H9 (cell line): Measurements from ENCODE around the gene MLPH. TPM values are rescaled to one million over a fixed set of nuclear protein-coding genes. Genes with fewer than 3 reads are reported as not detected.
A peak's percentile ranks its signal among the peaks of the same experiment; 100 is the strongest.

Experiments
- DNase-seq: peaks from one replicate; pipeline ENCODE4 v3.0.0-alpha.2; 2017
- H2AFZ ChIP-seq: one replicate; pipeline ENCODE4 v1.6.1; 2013; ENCODE audit warnings: mild to moderate bottlenecking, low read length, control low read depth, moderate library complexity
- H2AK5ac ChIP-seq: 2 replicates; pipeline ENCODE4 v1.6.1; 2013; ENCODE audit warnings: low read length, control low read depth, mixed read lengths; ENCODE audit not compliant: insufficient read length
- H2BK120ac ChIP-seq: one replicate; pipeline ENCODE4 v1.6.1; 2013; ENCODE audit warnings: low read depth, mild to moderate bottlenecking, low read length, control low read depth, inconsistent platforms; ENCODE audit not compliant: poor library complexity, severe bottlenecking
- H2BK12ac ChIP-seq: 2 replicates; pipeline ENCODE4 v1.6.1; 2013; ENCODE audit warnings: low read length, control low read depth, mixed read lengths, low read depth; ENCODE audit not compliant: insufficient read length
- H2BK15ac ChIP-seq: 2 replicates; pipeline ENCODE4 v1.6.1; 2013; ENCODE audit warnings: low read depth, low read length, control low read depth
- H2BK20ac ChIP-seq: one replicate; pipeline ENCODE4 v1.6.1; 2013; ENCODE audit warnings: low read depth, mild to moderate bottlenecking, low read length, control low read depth, inconsistent platforms; ENCODE audit not compliant: poor library complexity, severe bottlenecking
- H2BK5ac ChIP-seq: 2 replicates; pipeline ENCODE4 v1.6.1; 2013; ENCODE audit warnings: low read length, control low read depth, mixed read lengths; ENCODE audit not compliant: insufficient read length
- H3K14ac ChIP-seq: 2 replicates; pipeline ENCODE4 v1.6.1; 2013; ENCODE audit warnings: low read length, control low read depth; ENCODE audit not compliant: insufficient read depth
- H3K18ac ChIP-seq: 2 replicates; pipeline ENCODE4 v1.6.1; 2013; ENCODE audit warnings: low read depth, mild to moderate bottlenecking, mixed read lengths, low read length, control low read depth; ENCODE audit not compliant: insufficient read length
- H3K23ac ChIP-seq: 2 replicates; pipeline ENCODE4 v1.6.1; 2013; ENCODE audit warnings: low read length, control low read depth, mixed read lengths, low read depth; ENCODE audit not compliant: insufficient read length
- H3K23me2 ChIP-seq: 2 replicates; pipeline ENCODE4 v1.6.1; 2013; ENCODE audit warnings: low read depth, mild to moderate bottlenecking, mixed read lengths, low read length, control low read depth; ENCODE audit not compliant: insufficient read length, poor library complexity, severe bottlenecking
- H3K27ac ChIP-seq: 2 replicates; pipeline ENCODE4 v1.5.1; 2013; ENCODE audit warnings: low read length, control low read depth, mixed read lengths, low read depth; ENCODE audit not compliant: insufficient read length
- H3K27me3 ChIP-seq: 2 replicates; pipeline ENCODE4 v1.6.1; 2013; ENCODE audit warnings: low read length, control low read depth, inconsistent platforms; ENCODE audit not compliant: insufficient read depth
- H3K4ac ChIP-seq: 2 replicates; pipeline ENCODE4 v1.6.1; 2013; ENCODE audit warnings: low read depth, mild to moderate bottlenecking, control low read depth, inconsistent platforms, low read length, moderate library complexity
- H3K4me1 ChIP-seq: 2 replicates; pipeline ENCODE4 v1.6.1; 2013; ENCODE audit warnings: low read length, control low read depth, inconsistent platforms; ENCODE audit not compliant: insufficient read depth
- H3K4me2 ChIP-seq: 2 replicates; pipeline ENCODE4 v1.6.1; 2013; ENCODE audit warnings: low read length, control low read depth, mixed read lengths; ENCODE audit not compliant: insufficient read length, insufficient read depth
- H3K56ac ChIP-seq: 2 replicates; pipeline ENCODE4 v1.6.1; 2013; ENCODE audit warnings: low read depth, mild to moderate bottlenecking, mixed read lengths, low read length, control low read depth; ENCODE audit not compliant: insufficient read length
- H3K79me1 ChIP-seq: 2 replicates; pipeline ENCODE4 v1.6.1; 2013; ENCODE audit warnings: low read depth, mild to moderate bottlenecking, moderate library complexity, low read length, control low read depth, inconsistent platforms; ENCODE audit not compliant: insufficient read depth, poor library complexity, severe bottlenecking
- H3K79me2 ChIP-seq: 2 replicates; pipeline ENCODE4 v1.6.1; 2013; ENCODE audit warnings: low read length, control low read depth, inconsistent platforms; ENCODE audit not compliant: insufficient read depth
- H3K9ac ChIP-seq: 2 replicates; pipeline ENCODE4 v1.6.1; 2013; ENCODE audit warnings: low read length, control low read depth, mixed read lengths; ENCODE audit not compliant: insufficient read length; ENCODE audit errors: extremely low read depth
- H3K9me3 ChIP-seq: one replicate; pipeline ENCODE4 v1.6.1; 2013; ENCODE audit warnings: low read depth, low read length, inconsistent platforms; ENCODE audit not compliant: control insufficient read depth
- H3T11ph ChIP-seq: one replicate; pipeline ENCODE4 v1.6.1; 2013; ENCODE audit warnings: mild to moderate bottlenecking, low read length, control low read depth, inconsistent platforms
- H4K20me1 ChIP-seq: one replicate; pipeline ENCODE4 v1.6.1; 2013; ENCODE audit not compliant: control insufficient read depth, insufficient read length, insufficient read depth
- H4K5ac ChIP-seq: 2 replicates; pipeline ENCODE4 v1.6.1; 2013; ENCODE audit warnings: low read depth, mild to moderate bottlenecking, mixed read lengths, low read length, control low read depth; ENCODE audit not compliant: insufficient read length
- H4K8ac ChIP-seq: replicated peaks from 2 replicates; pipeline ENCODE4 v1.6.1; 2013; ENCODE audit warnings: low read length, control low read depth, mixed read lengths, low read depth; ENCODE audit not compliant: insufficient read length
- H4K91ac ChIP-seq: 2 replicates; pipeline ENCODE4 v1.6.1; 2013; ENCODE audit warnings: low read depth, mild to moderate bottlenecking, moderate library complexity, mixed read lengths, low read length, control low read depth; ENCODE audit not compliant: insufficient read length
- H3K27ac Mint-ChIP-seq, 3 experiments: 2 replicates in 2 of 3; 3 replicates in 1 of 3; pipeline ENCODE4 v1.8.0; 2020 to 2021; ENCODE audit warnings: mixed read lengths in 3 of 3, mild to moderate bottlenecking in 1 of 3, moderate library complexity in 1 of 3
- H3K27me3 Mint-ChIP-seq: 2 replicates; pipeline ENCODE4 v1.8.0; 2021; ENCODE audit warnings: low read depth, mild to moderate bottlenecking, moderate library complexity, mixed read lengths
- H3K36me3 Mint-ChIP-seq, 3 experiments: 2 replicates in 2 of 3; 3 replicates in 1 of 3; pipeline ENCODE4 v1.8.0; 2020 to 2021; ENCODE audit warnings: low read depth in 3 of 3, mixed read lengths in 3 of 3; ENCODE audit not compliant: insufficient read depth in 1 of 3
- H3K4me1 Mint-ChIP-seq, 2 experiments: 2 replicates each; pipeline ENCODE4 v1.8.0; 2020; ENCODE audit warnings: mixed read lengths in 2 of 2
- H3K4me3 Mint-ChIP-seq, 2 experiments: 2 replicates in 1 of 2; 3 replicates in 1 of 2; pipeline ENCODE4 v1.8.0; 2020 to 2021; ENCODE audit warnings: mild to moderate bottlenecking in 2 of 2, mixed read lengths in 2 of 2, moderate library complexity in 1 of 2
- H3K9me3 Mint-ChIP-seq, 2 experiments: 2 replicates in 1 of 2; 3 replicates in 1 of 2; pipeline ENCODE4 v1.8.0; 2020; ENCODE audit warnings: mild to moderate bottlenecking in 2 of 2, mixed read lengths in 2 of 2, moderate library complexity in 1 of 2
- WGBS: extraction: QIAGEN DNeasy Blood & Tissue Kit; methylation state at CpG from one replicate; pipeline ENCODE4 v1.1.7; 2013; ENCODE audit warnings: missing lambda C conversion rate, low lambda C conversion rate, mixed read lengths; ENCODE audit not compliant: insufficient read length; ENCODE audit errors: extremely low coverage; 5-methylcytosine and 5-hydroxymethylcytosine counted together
- total RNA-seq: library from RNA; stranded (reverse); gene quantifications from 2 replicates; pipeline ENCODE4 v1.2.1, GENCODE V29; 2021
- TF ChIP-seq, protein P1 (sequence below): fragments of 200-600 bp; sonication (generic); conservative IDR thresholded peaks from 3 replicates; pipeline ENCODE4 v1.8.0; 2021; ENCODE audit warnings: antibody characterized with exemption, mild to moderate bottlenecking

Gene MLPH
- total RNA-seq, 1 experiment from 2014 or later = 3.4 TPM

GRCh38 chr2:237451643-237452469, 35.2 kb upstream of the MLPH start:
- Histone ChIP-seq H3K14ac (no peak overlapping the region; the same call in 1 of the 2 replicates), H2BK15ac (no peak overlapping the region), H2BK120ac (no peak overlapping the region), H3K9ac (no peak overlapping the region), H2BK5ac (no peak overlapping the region), H2AK5ac (no peak overlapping the region), H3K27me3 (no peaks in the 10 kb centered on the region), H3K9me3 (no peaks in the 10 kb centered on the region), H3K23me2 (no peaks in the 10 kb centered on the region), H3T11ph (no peak overlapping the region), H3K23ac (no peak overlapping the region), H2AFZ (no peak overlapping the region), H3K79me1 (no peaks in the 10 kb centered on the region), H4K8ac (no peak overlapping the region), H3K56ac (no peak overlapping the region), H4K91ac (no peak overlapping the region), H3K79me2 (no peaks in the 10 kb centered on the region), H2BK20ac (no peak overlapping the region), H4K20me1 (no peaks in the 10 kb centered on the region), H3K18ac (no peak overlapping the region), H3K4me2 (no peak overlapping the region), H3K27ac (no peak overlapping the region), H4K5ac (no peak overlapping the region), H2BK12ac (no peak overlapping the region), H3K4me1 (peaks cover 7% of the 10 kb centered on the region; the same call in 1 of the 2 replicates), H3K4ac (no peak overlapping the region)
- peak overlapping the region in 1 of 3 experiments; percentile 27; a peak in 1 of 7 replicates for H3K27ac Mint-ChIP-seq
- H3K36me3 Mint-ChIP-seq = no peaks in the 10 kb centered on the region
- DNase-seq = peak; percentile 70
- H3K4me3 Mint-ChIP-seq = 0 out of 5 replicates have a peak overlapping the region, but pooled peaks of 1 of the 2 experiments have one; percentile 10
- H3K27me3 Mint-ChIP-seq = peaks cover 44% of the 10 kb centered on the region
- peaks cover 0 to 6% of the 10 kb centered on the region in 2 experiments; a peak in 3 of 5 replicates for H3K9me3 Mint-ChIP-seq
- TF ChIP-seq, protein P1, sequence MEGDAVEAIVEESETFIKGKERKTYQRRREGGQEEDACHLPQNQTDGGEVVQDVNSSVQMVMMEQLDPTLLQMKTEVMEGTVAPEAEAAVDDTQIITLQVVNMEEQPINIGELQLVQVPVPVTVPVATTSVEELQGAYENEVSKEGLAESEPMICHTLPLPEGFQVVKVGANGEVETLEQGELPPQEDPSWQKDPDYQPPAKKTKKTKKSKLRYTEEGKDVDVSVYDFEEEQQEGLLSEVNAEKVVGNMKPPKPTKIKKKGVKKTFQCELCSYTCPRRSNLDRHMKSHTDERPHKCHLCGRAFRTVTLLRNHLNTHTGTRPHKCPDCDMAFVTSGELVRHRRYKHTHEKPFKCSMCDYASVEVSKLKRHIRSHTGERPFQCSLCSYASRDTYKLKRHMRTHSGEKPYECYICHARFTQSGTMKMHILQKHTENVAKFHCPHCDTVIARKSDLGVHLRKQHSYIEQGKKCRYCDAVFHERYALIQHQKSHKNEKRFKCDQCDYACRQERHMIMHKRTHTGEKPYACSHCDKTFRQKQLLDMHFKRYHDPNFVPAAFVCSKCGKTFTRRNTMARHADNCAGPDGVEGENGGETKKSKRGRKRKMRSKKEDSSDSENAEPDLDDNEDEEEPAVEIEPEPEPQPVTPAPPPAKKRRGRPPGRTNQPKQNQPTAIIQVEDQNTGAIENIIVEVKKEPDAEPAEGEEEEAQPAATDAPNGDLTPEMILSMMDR = peak; percentile 62
- H3K4me1 Mint-ChIP-seq = peaks cover 15 to 16% of the 10 kb centered on the region in 2 experiments
- WGBS = no CpG with 5 or more reads among the region's 20 CpGs
